A549 treated with GW870086 at 1 μM for 4 hours (cell line): Measurements from ENCODE around the gene CHCHD6. TPM values are rescaled to one million over a fixed set of nuclear protein-coding genes. Genes with fewer than 3 reads are reported as not detected.

Source experiments
- total RNA-seq: library from RNA; stranded (reverse); fragments of 200-300 nt; extraction: Qiagen RNA extraction; gene quantifications from 5 replicates; pipeline ENCODE4 v1.2.3, GENCODE V29; 2022; ENCODE audit warnings: low read depth

Gene CHCHD6, protein sequence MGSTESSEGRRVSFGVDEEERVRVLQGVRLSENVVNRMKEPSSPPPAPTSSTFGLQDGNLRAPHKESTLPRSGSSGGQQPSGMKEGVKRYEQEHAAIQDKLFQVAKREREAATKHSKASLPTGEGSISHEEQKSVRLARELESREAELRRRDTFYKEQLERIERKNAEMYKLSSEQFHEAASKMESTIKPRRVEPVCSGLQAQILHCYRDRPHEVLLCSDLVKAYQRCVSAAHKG
- total RNA-seq = 16.8 to 23.0 TPM (median 19.4 TPM) in 5 replicates

DNA sequence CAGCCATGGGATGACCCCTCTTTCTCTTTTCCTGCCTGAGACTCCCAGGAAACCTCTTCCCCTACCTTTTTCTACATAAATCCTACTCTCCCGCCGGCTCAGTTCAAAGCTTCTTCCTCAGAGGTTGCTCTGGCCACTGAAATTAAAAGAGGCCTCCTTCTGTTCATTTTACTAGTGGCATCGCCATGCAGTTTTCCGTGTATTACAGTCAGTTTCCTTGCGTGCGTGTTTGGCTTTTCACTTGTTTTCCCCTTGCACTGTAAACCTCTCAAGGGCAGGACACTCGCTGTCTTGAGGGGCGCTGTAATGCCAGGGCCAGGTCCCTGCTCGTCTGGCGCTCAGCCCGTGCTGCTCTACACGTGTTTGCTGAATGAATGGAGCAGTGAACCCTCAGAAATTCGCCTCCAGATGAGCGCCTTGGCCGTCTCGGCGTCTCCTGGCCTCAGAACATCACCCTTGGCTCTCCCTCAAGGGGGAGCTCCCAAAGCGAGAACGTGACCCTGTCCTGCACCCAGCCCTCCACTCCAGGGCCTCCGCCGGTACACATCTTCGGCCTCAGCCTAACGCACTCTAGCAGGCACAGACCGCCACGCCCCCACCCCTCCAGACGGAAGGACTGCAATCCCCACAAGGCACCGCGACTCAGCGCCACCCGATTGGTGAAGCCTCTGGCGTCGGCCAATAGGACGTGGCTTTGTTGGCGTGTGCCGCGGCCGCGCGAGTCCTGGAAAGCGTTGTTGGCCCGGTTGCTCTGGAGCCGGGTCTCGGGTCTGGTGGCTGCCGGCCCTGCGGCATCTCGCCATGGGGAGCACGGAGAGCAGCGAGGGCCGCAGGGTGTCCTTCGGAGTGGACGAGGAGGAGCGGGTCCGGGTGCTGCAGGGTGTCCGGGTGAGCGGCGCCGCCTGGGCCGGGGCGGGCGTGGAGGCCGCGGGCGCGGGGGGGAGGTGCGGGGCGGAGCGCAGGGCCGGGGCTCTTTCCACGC, at the start of gene CHCHD6:
CHCHD6 (plus strand) TSS at position 729 of the 982 bp plus-strand sequence; CDS start at position 802, 73 bp downstream.

DNA sequence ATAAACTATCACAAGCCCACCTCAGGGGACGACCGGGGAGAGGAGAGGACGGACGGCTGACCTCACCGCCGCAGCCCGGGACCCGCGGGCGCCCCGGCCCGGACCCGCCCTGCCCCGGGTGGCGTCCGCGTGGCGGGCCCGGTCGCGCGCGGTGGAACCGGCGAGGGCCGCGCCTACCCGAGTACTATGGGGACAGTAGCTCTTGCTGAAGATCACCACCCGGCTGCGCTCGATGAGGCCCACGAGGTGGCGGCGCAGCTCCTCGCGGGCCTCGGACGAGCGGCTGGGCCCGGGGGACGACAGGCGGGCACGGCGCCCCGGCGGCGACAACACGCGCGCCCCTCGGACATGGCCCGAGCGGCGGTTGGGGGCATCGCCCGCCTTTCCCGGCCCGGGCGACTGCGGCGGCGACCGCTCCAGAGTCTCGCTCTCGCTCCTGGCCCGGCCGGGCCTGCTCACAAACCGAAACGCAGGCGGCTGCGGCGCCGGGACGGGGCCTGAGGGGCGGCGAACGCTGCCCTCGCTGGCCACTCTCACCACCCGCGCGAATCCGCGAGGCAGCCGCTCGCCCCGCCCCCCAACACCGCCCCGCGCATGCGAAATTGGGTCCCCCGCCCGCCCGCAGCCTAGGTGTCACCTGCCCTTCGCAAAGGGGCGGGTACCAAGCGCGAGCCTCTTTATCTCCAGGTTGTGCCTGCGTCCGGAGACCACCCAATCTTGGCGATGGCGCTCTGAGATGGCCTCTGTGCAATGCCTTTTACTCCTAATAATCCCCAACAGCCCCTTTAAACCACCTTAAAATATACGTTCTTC, 49.3 kb upstream of the CHCHD6 start, which contains the start of gene TXNRD3:
TXNRD3 (minus strand) TSS at position 554 of the 813 bp plus-strand sequence.

DNA sequence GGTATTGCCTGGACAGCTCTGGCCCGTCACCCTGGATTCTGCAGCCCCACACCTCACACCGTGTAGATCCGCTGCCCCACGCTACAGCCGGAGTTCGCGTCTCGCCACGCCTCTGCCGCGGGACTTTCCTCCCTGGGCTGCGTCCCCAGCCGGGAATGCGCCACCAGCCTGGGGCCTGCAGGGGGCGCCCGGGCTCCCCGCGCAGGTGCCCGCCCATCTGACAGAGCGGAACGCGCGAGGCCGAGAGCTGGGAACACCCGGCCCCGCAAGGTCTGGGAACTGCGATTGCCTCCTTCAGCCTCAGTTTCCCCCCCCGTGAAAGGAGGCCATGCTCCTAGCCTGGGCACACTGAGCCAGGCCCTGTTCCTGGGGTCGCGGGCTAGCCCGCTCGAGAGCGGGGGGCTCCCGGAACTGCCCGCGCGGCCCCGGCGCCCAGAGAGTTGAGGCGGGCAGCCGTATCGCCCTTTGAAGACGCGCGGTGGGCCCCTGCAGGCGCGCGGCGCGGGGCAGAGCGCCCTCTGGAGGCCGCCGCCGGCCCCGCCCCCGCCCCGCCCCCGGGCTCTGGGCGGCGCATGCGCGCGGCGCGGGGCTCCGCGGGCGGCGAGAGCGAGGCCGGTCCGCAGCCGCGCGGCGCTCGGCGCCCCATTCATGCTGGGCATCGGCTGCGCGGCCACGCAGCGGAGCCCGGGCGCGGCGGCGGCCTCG, 278.6 kb downstream of the CHCHD6 start, which contains the start of gene PLXNA1:
PLXNA1 (plus strand) TSS at position 645 of the 705 bp plus-strand sequence. CDS start 5,479 bp downstream, outside the sequence.

Other genes starting within 250 kb of the CHCHD6 start
- 7.5 to 9.2 TPM (median 8.1 TPM) in 5 replicates for gene ZXDC, start 228.3 kb upstream of the CHCHD6 start, total RNA-seq
- not detected in 5 replicates for gene UROC1, start 186.5 kb upstream of the CHCHD6 start, total RNA-seq
- 0.41 to 1.5 TPM (median 0.88 TPM) in 5 replicates for gene CHST13, start 180.1 kb upstream of the CHCHD6 start, total RNA-seq
- not detected in 5 replicates for gene C3orf22, start 145.3 kb upstream of the CHCHD6 start, total RNA-seq
- gene TXNRD3, start 49.1 kb upstream of the CHCHD6 start, total RNA-seq = 5.7 to 7.3 TPM (median 6.5 TPM) in 5 replicates